A549 (cell line): ENCODE results near the gene INF2.

Experiments
- CHD2 ChIP-seq: fragments of 150-350 bp; IDR thresholded peaks from 2 replicates; pipeline ENCODE4 v1.6.1; 2014; ENCODE audit warnings: low read length; ENCODE audit not compliant: partially characterized antibody
- JUN ChIP-seq, 2 experiments: fragments of >200 bp; sonication (Bioruptor Twin); formaldehyde crosslinking; IDR thresholded peaks; 2 replicates in 1 of 2; 3 replicates in 1 of 2; pipeline ENCODE4 v1.6.1; 2016 to 2017
- KDM5A ChIP-seq: fragments of 200-600 bp; sonication (generic); IDR thresholded peaks from 2 replicates; pipeline ENCODE4 v1.6.1; 2016; ENCODE audit warnings: antibody characterized with exemption, mild to moderate bottlenecking
- POLR2A ChIP-seq: IDR thresholded peaks from 2 replicates; pipeline ENCODE4 v1.6.1; 2012; ENCODE audit warnings: mild to moderate bottlenecking, low read length
- ZFP36 ChIP-seq: fragments of 450-650 bp; IDR thresholded peaks from 2 replicates; pipeline ENCODE4 v1.6.1; 2014; ENCODE audit warnings: borderline replicate concordance; ENCODE audit not compliant: partially characterized antibody
- TF ChIP-seq, protein P1 (sequence below): fragments of >200 bp; sonication (Bioruptor Twin); formaldehyde crosslinking; IDR thresholded peaks from 3 replicates; pipeline ENCODE4 v1.5.1; 2016

DNA sequence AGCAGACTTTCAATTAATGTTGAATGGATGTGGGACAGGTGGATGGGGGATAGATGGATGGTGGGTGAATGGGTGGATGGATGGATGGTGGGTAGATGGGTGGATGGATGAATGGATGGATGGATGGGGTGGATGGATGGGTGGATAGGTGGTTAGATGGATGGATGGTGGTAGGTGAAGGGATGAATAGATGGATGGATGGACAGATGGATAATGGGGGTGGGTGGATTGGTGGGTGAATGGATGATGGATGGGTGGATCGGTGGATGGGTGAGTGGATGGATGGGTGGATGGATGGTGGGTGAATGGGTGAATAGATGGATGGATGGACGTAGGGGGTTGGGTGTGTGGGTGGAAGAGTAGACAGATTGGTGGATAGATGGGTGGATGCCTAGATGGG, 14.0 kb upstream of the INF2 start:
- TF ChIP-seq, protein P1, sequence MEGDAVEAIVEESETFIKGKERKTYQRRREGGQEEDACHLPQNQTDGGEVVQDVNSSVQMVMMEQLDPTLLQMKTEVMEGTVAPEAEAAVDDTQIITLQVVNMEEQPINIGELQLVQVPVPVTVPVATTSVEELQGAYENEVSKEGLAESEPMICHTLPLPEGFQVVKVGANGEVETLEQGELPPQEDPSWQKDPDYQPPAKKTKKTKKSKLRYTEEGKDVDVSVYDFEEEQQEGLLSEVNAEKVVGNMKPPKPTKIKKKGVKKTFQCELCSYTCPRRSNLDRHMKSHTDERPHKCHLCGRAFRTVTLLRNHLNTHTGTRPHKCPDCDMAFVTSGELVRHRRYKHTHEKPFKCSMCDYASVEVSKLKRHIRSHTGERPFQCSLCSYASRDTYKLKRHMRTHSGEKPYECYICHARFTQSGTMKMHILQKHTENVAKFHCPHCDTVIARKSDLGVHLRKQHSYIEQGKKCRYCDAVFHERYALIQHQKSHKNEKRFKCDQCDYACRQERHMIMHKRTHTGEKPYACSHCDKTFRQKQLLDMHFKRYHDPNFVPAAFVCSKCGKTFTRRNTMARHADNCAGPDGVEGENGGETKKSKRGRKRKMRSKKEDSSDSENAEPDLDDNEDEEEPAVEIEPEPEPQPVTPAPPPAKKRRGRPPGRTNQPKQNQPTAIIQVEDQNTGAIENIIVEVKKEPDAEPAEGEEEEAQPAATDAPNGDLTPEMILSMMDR: no peak
- TF ChIP-seq JUN (IDR thresholded peaks at IDR 0.05) (no peak), KDM5A (no peak), ZFP36 (no peak), POLR2A (no peak), CHD2 (no peak)
